ENCODE measurements around the gene ZNRD2. TPM values are rescaled to one million over a fixed set of nuclear protein-coding genes. Genes with fewer than 3 reads are reported as not detected.

ZNRD2 gene
- total RNA-seq, 1 experiment from 2014 or later = 31.7 TPM

GRCh38 chr11:65621460-65621859 lies 51.2 kb downstream of the ZNRD2 start:
- DNase-seq = no peak
- Histone ChIP-seq H3K9ac (ENCODE audit: low read length) (no peak overlapping the region), H3K4me1 (ENCODE audit: low read length) (peaks cover 11% of the 10 kb centered on the region), H3K4me3 (ENCODE audit: low read length) (no peak overlapping the region), H4K20me1 (ENCODE audit: insufficient read depth, low read depth, low read length) (peaks cover 30% of the 10 kb centered on the region), H3K4me2 (ENCODE audit: low read depth, low read length, poor library complexity, severe bottlenecking) (no peak overlapping the region), H3K9me3 (ENCODE audit: low read length) (no peaks in the 10 kb centered on the region), H3K36me3 (ENCODE audit: insufficient read depth, low read length) (0 out of 2 replicates have a peak, but pooled peaks cover 7% of the 10 kb centered on the region), H3K27me3 (ENCODE audit: low read length) (no peaks in the 10 kb centered on the region), H3K27ac (ENCODE audit: low read length) (no peak overlapping the region), H3K79me2 (ENCODE audit: low read length) (peaks cover 20% of the 10 kb centered on the region), H2AFZ (ENCODE audit: low read length) (no peak overlapping the region), H3K9me2 (replicated peaks; ENCODE audit: insufficient read depth, low read length) (no peaks in the 10 kb centered on the region)

Small RNAs within 50 kb of the gene (small RNA-seq; reads per million reads assigned to genes)
- not detected for gene AP001362.1

Other genes with a start within 250 kb of the ZNRD2 start
- 34.0 and 44.5 TPM in 2 replicates for gene DPF2, start 236.6 kb upstream of the ZNRD2 start, total RNA-seq (2014; rRNA removed; shearing (Covaris generic); ENCODE audit: low replicate concordance)
- gene TIGD3, start 215.7 kb upstream of the ZNRD2 start, total RNA-seq (2014; rRNA removed; shearing (Covaris generic); ENCODE audit: low replicate concordance) = 0.11 and 0.83 TPM in 2 replicates
- gene SLC25A45, start 187.8 kb upstream of the ZNRD2 start, total RNA-seq (2014; rRNA removed; shearing (Covaris generic); ENCODE audit: low replicate concordance) = 6.7 and 9.7 TPM in 2 replicates
- gene FRMD8, start 183.8 kb upstream of the ZNRD2 start, total RNA-seq (2014; rRNA removed; shearing (Covaris generic); ENCODE audit: low replicate concordance) = 48.5 and 102 TPM in 2 replicates
- gene NEAT1, start 147.7 kb upstream of the ZNRD2 start, total RNA-seq (2014; rRNA removed; shearing (Covaris generic); ENCODE audit: low replicate concordance) = 36.5 and 74.7 TPM in 2 replicates
- 3,783 and 4,167 TPM in 2 replicates for gene MALAT1, start 71.4 kb upstream of the ZNRD2 start, total RNA-seq (2014; rRNA removed; shearing (Covaris generic); ENCODE audit: low replicate concordance)
- gene SCYL1, start 45.4 kb upstream of the ZNRD2 start, total RNA-seq (2014; rRNA removed; shearing (Covaris generic); ENCODE audit: low replicate concordance) = 39.1 and 79.0 TPM in 2 replicates
- 1.3 and 6.8 TPM in 2 replicates for gene LTBP3, start 12.1 kb upstream of the ZNRD2 start, total RNA-seq (2014; rRNA removed; shearing (Covaris generic); ENCODE audit: low replicate concordance)
- 14.2 and 21.9 TPM in 2 replicates for gene FAM89B, start 2.1 kb downstream of the ZNRD2 start, total RNA-seq (2014; rRNA removed; shearing (Covaris generic); ENCODE audit: low replicate concordance)
- gene EHBP1L1, start 5.6 kb downstream of the ZNRD2 start, total RNA-seq (2014; rRNA removed; shearing (Covaris generic); ENCODE audit: low replicate concordance) = 19.9 and 75.1 TPM in 2 replicates
- gene KCNK7, start 25.3 kb downstream of the ZNRD2 start, total RNA-seq (2014; rRNA removed; shearing (Covaris generic); ENCODE audit: low replicate concordance) = 0.25 and 0.48 TPM in 2 replicates
- 11.8 and 28.0 TPM in 2 replicates for gene MAP3K11, start 43.7 kb downstream of the ZNRD2 start, total RNA-seq (2014; rRNA removed; shearing (Covaris generic); ENCODE audit: low replicate concordance)
- gene PCNX3, start 45.3 kb downstream of the ZNRD2 start, total RNA-seq (2014; rRNA removed; shearing (Covaris generic); ENCODE audit: low replicate concordance) = 20.4 and 28.5 TPM in 2 replicates
- gene SIPA1, start 67.6 kb downstream of the ZNRD2 start, total RNA-seq (2014; rRNA removed; shearing (Covaris generic); ENCODE audit: low replicate concordance) = 74.6 and 123 TPM in 2 replicates
- 42.6 and 44.0 TPM in 2 replicates for gene RELA, start 92.4 kb downstream of the ZNRD2 start, total RNA-seq (2014; rRNA removed; shearing (Covaris generic); ENCODE audit: low replicate concordance)
- 17.8 and 23.9 TPM in 2 replicates for gene KAT5, start 141.8 kb downstream of the ZNRD2 start, total RNA-seq (2014; rRNA removed; shearing (Covaris generic); ENCODE audit: low replicate concordance)
- 70.7 and 133 TPM in 2 replicates for gene RNASEH2C, start 150.3 kb downstream of the ZNRD2 start, total RNA-seq (2014; rRNA removed; shearing (Covaris generic); ENCODE audit: low replicate concordance)
- gene AP5B1, start 210.5 kb downstream of the ZNRD2 start, total RNA-seq (2014; rRNA removed; shearing (Covaris generic); ENCODE audit: low replicate concordance) = 11.1 and 19.8 TPM in 2 replicates
- not detected in 2 replicates for gene OVOL1, start 216.6 kb downstream of the ZNRD2 start, total RNA-seq (2014; rRNA removed; shearing (Covaris generic); ENCODE audit: low replicate concordance)

All from Karpas-422 (cell line).